Measurements from ENCODE around the gene SPACA9. TPM values are rescaled to one million over a fixed set of nuclear protein-coding genes. Genes with fewer than 3 reads are reported as not detected.

Gene SPACA9
- total RNA-seq, 1 experiment from 2014 or later = 1.3 TPM

GRCh38 chr9:132927704-132928103 lies 49.0 kb downstream of the SPACA9 start:
- H3K18ac ChIP-seq (ENCODE audit: insufficient read length, low read depth, low read length) = no peak overlapping the region
- Mint-ChIP-seq H3K4me3 (no peak overlapping the region), H3K36me3 (ENCODE audit: insufficient read depth in 1 of 3, low read depth in 3 of 3) (peaks cover 1 to 30% (median 27%) of the 10 kb centered on the region in 3 experiments; a peak in 5 of 7 replicates), H3K9me3 (no peaks in the 10 kb centered on the region), H3K27me3 (ENCODE audit: low read depth) (no peaks in the 10 kb centered on the region), H3K27ac (no peak overlapping the region), H3K4me1 (no peaks in the 10 kb centered on the region)
- no peak overlapping the region for H4K5ac ChIP-seq (ENCODE audit: insufficient read length, low read depth, low read length)
- no peaks in the 10 kb centered on the region for H3K23me2 ChIP-seq (ENCODE audit: insufficient read length, low read depth, low read length, poor library complexity, severe bottlenecking)
- H3K9ac ChIP-seq (ENCODE audit: extremely low read depth, insufficient read length, low read length) = no peak overlapping the region
- H2BK12ac ChIP-seq (ENCODE audit: insufficient read length, low read depth, low read length) = no peak overlapping the region
- DNase-seq = no peak
- H2AK5ac ChIP-seq (ENCODE audit: insufficient read length, low read length) = no peak overlapping the region
- no peak overlapping the region for H4K91ac ChIP-seq (ENCODE audit: insufficient read length, low read depth, low read length)
- no peak overlapping the region for H3K27ac ChIP-seq (ENCODE audit: insufficient read length, low read depth, low read length)
- H4K20me1 ChIP-seq (ENCODE audit: control insufficient read depth, insufficient read depth, insufficient read length) = no peaks in the 10 kb centered on the region
- TF ChIP-seq CTCF (conservative IDR thresholded peaks at IDR 0.05) = no peak
- WGBS (ENCODE audit: extremely low coverage, insufficient read length, low lambda C conversion rate) = no CpG with 5 or more reads among the region's 7 CpGs
- no peak overlapping the region for H2BK20ac ChIP-seq (ENCODE audit: low read depth, low read length, poor library complexity, severe bottlenecking)
- H2AFZ ChIP-seq (ENCODE audit: low read length) = no peak overlapping the region
- no peak overlapping the region for H2BK15ac ChIP-seq (ENCODE audit: low read depth, low read length)
- H3K4me2 ChIP-seq (ENCODE audit: insufficient read depth, insufficient read length, low read length) = no peak overlapping the region
- H3T11ph ChIP-seq (ENCODE audit: low read length) = no peak overlapping the region
- H2BK120ac ChIP-seq (ENCODE audit: low read depth, low read length, poor library complexity, severe bottlenecking) = no peak overlapping the region
- H3K27me3 ChIP-seq (ENCODE audit: insufficient read depth, low read length) = no peaks in the 10 kb centered on the region
- no peak overlapping the region for H3K14ac ChIP-seq (ENCODE audit: insufficient read depth, low read length)
- H3K23ac ChIP-seq (ENCODE audit: insufficient read length, low read depth, low read length) = no peak overlapping the region
- H3K79me2 ChIP-seq (ENCODE audit: insufficient read depth, low read length) = no peaks in the 10 kb centered on the region
- H3K4me1 ChIP-seq (ENCODE audit: insufficient read depth, low read length) = no peaks in the 10 kb centered on the region
- H3K4ac ChIP-seq (ENCODE audit: low read depth, low read length) = no peak overlapping the region
- H2BK5ac ChIP-seq (ENCODE audit: insufficient read length, low read length) = no peak overlapping the region
- no peaks in the 10 kb centered on the region for H3K9me3 ChIP-seq (ENCODE audit: control insufficient read depth, low read depth, low read length)
- H4K8ac ChIP-seq (replicated peaks; ENCODE audit: insufficient read length, low read depth, low read length) = no peak overlapping the region
- no peak overlapping the region for H3K56ac ChIP-seq (ENCODE audit: insufficient read length, low read depth, low read length)
- H3K79me1 ChIP-seq (ENCODE audit: insufficient read depth, low read depth, low read length, poor library complexity, severe bottlenecking) = no peaks in the 10 kb centered on the region

All from H9 (cell line).